Osteoblast (primary cell): ENCODE results near the gene ASB18. TPM values are rescaled to one million over a fixed set of nuclear protein-coding genes. Genes with fewer than 3 reads are reported as not detected.

Experiments used
- DNase-seq: peaks from one replicate; pipeline ENCODE4 v3.0.0; 2011; ENCODE audit warnings: low spot score, mixed read lengths; ENCODE audit not compliant: insufficient read length; ENCODE audit errors: missing footprints
- H2AFZ ChIP-seq: 2 replicates; pipeline ENCODE4 v1.6.0; 2011; ENCODE audit warnings: mild to moderate bottlenecking, low read length
- H3K27ac ChIP-seq: 2 replicates; pipeline ENCODE4 v1.5.1; 2011; ENCODE audit warnings: mild to moderate bottlenecking, low read depth, low read length, moderate library complexity
- H3K27me3 ChIP-seq: 2 replicates; pipeline ENCODE4 v1.6.0; 2012; ENCODE audit warnings: mild to moderate bottlenecking, control low read depth, inconsistent platforms, low read length, moderate library complexity; ENCODE audit not compliant: insufficient read depth
- H3K36me3 ChIP-seq: 2 replicates; pipeline ENCODE4 v1.5.1; 2011; ENCODE audit warnings: mild to moderate bottlenecking, low read length, control low read depth, moderate library complexity; ENCODE audit not compliant: insufficient read depth
- H3K4me1 ChIP-seq: 2 replicates; pipeline ENCODE4 v1.5.1; 2011; ENCODE audit warnings: mild to moderate bottlenecking, low read length, control low read depth, moderate library complexity; ENCODE audit not compliant: insufficient read depth
- H3K4me2 ChIP-seq: 2 replicates; pipeline ENCODE4 v1.6.0; 2011; ENCODE audit warnings: mild to moderate bottlenecking, low read length; ENCODE audit not compliant: insufficient read depth
- H3K4me3 ChIP-seq: fragments of 200-600 bp; sonication (generic); 3 replicates; pipeline ENCODE4 v1.5.1; 2012; ENCODE audit warnings: mild to moderate bottlenecking, low read length, inconsistent platforms; ENCODE audit not compliant: insufficient read depth
- H3K79me2 ChIP-seq: 2 replicates; pipeline ENCODE4 v1.6.0; 2012; ENCODE audit warnings: mild to moderate bottlenecking, low read length, control low read depth, inconsistent platforms; ENCODE audit not compliant: insufficient read depth
- H3K9me3 ChIP-seq: 2 replicates; pipeline ENCODE4 v1.5.1; 2011; ENCODE audit warnings: low read depth, low read length, control low read depth
- H4K20me1 ChIP-seq: 2 replicates; pipeline ENCODE4 v1.6.0; 2012; ENCODE audit warnings: mild to moderate bottlenecking, low read length, control low read depth; ENCODE audit not compliant: insufficient read depth
- CTCF ChIP-seq: IDR thresholded peaks from 2 replicates; pipeline ENCODE4 v1.5.1; 2011; ENCODE audit warnings: mild to moderate bottlenecking, low read depth, low read length, moderate library complexity; ENCODE audit errors: extremely low read depth
- total RNA-seq: library from RNA; depleted of rRNA; stranded (reverse); fragments of >200 nt; gene quantifications from 2 replicates; pipeline ENCODE4 v1.2.3, GENCODE V29; 2012

Gene ASB18
- total RNA-seq, 1 donor: not detected

- no peak overlapping the region for H2AFZ ChIP-seq
- no peak overlapping the region for H3K4me2 ChIP-seq
- no peaks in the 10 kb centered on the region for H3K9me3 ChIP-seq
- no peak for DNase-seq
- no peaks in the 10 kb centered on the region for H3K79me2 ChIP-seq
- H3K4me1 ChIP-seq: no peaks in the 10 kb centered on the region
- H4K20me1 ChIP-seq: no peaks in the 10 kb centered on the region
- H3K27ac ChIP-seq: no peak overlapping the region
- no peaks in the 10 kb centered on the region for H3K36me3 ChIP-seq
- no peak overlapping the region for H3K4me3 ChIP-seq
- peaks cover 5% of the 10 kb centered on the region for H3K27me3 ChIP-seq
- TF ChIP-seq CTCF: no peak
These were observed 39.7 kb upstream of the ASB18 start for GRCh38 chr2:236303935-236304334.

DNA sequence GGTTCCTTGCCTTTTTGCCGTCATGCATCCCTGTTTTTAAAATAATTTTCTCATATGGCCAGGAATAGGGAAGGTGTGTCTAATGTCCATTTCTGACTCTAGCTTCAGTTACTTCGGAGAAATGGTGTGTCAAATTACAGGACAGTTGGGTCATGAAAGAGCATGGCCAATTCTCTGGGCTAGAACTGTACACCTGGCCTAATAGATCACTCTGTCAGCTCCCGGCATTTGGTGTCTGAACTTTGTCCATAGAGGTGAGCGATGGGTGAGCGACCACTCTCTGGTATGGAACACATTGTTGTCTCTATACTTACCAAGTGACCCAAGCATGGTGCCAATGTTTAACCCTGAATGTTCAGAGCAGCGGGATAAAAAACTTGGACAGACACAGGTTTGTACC, 38.3 kb upstream of the ASB18 start:
- Histone ChIP-seq H3K27me3 (peaks cover 5% of the 10 kb centered on the region), H3K4me1 (no peaks in the 10 kb centered on the region), H3K4me3 (no peak overlapping the region), H4K20me1 (no peaks in the 10 kb centered on the region), H3K79me2 (no peaks in the 10 kb centered on the region), H3K4me2 (no peak overlapping the region), H3K9me3 (no peaks in the 10 kb centered on the region), H3K36me3 (no peaks in the 10 kb centered on the region), H2AFZ (no peak overlapping the region), H3K27ac (no peak overlapping the region)
- DNase-seq: no peak
- no peak for TF ChIP-seq CTCF

DNA sequence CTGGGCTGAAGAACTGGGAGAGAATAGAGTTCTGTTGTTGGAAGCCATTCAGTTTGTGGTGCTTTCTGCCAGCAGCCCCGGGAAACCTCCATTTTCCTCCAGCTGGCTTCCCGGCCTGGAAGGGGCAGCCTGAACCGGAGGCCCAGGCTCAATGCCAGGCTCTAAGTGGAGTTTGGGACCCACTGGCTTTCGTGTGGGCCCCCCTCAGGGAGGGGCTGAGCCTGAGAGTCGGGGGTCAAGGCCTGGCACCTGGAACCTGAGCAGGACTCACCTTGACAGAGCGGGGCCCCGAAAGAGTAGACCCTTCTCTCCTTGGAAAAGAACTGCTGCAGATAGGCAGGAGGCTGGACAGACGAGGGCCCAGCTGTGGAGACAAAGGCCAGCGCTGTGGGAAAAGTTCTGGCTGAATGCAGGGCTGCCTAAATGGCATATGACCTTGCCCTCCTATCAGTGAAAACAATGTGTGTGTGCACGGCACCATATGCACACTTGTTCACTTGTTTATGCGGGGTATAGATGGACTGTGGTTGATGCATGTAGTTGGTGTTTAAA, 34.8 kb upstream of the ASB18 start:
- no peaks in the 10 kb centered on the region for H3K27me3 ChIP-seq
- H3K4me2 ChIP-seq: no peak overlapping the region
- no peaks in the 10 kb centered on the region for H3K4me1 ChIP-seq
- no peak overlapping the region for H2AFZ ChIP-seq
- no peaks in the 10 kb centered on the region for H3K79me2 ChIP-seq
- no peak overlapping the region for H3K4me3 ChIP-seq
- no peak overlapping the region for H3K27ac ChIP-seq
- no peaks in the 10 kb centered on the region for H3K36me3 ChIP-seq
- no peaks in the 10 kb centered on the region for H3K9me3 ChIP-seq
- DNase-seq: no peak
- TF ChIP-seq CTCF: no peak
- no peaks in the 10 kb centered on the region for H4K20me1 ChIP-seq

DNA sequence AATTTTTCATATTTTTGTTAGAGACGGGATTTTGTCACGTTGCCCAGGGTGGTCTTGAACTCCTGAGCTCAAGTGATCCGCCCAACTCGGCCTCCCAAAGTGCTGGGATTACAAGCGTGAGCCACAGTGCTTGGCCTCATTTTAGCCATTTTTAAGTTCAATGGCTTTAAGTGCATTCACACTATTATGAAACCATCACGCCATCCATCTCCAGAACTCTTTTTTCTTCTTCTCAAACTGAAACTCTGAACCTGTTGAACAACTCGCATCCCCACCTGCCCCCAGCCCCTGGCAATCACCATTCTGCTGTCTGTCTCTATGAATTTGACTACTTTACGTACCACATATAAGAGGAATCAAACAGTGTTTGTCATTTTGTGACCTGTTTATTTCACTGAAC, 31.3 kb upstream of the ASB18 start:
- H3K4me2 ChIP-seq: no peak overlapping the region
- no peak overlapping the region for H3K4me3 ChIP-seq
- no peaks in the 10 kb centered on the region for H3K36me3 ChIP-seq
- H3K27me3 ChIP-seq: peaks cover 2% of the 10 kb centered on the region
- no peak for TF ChIP-seq CTCF
- H3K9me3 ChIP-seq: no peaks in the 10 kb centered on the region
- DNase-seq: no peak
- no peaks in the 10 kb centered on the region for H3K79me2 ChIP-seq
- H3K4me1 ChIP-seq: no peaks in the 10 kb centered on the region
- H4K20me1 ChIP-seq: no peaks in the 10 kb centered on the region
- no peak overlapping the region for H3K27ac ChIP-seq
- no peak overlapping the region for H2AFZ ChIP-seq
